GM23338 (cell line): ENCODE data around the gene FAM53B. TPM values are rescaled to one million over a fixed set of nuclear protein-coding genes. Genes with fewer than 3 reads are reported as not detected.

Experiments
- CREB1 ChIP-seq: fragments of 250-450 bp; sonication (Bioruptor Pico); IDR thresholded peaks from 2 replicates; pipeline ENCODE4 v1.5.0; 2020; ENCODE audit warnings: low read depth, mild to moderate bottlenecking, moderate library complexity
- CTCF ChIP-seq, 2 experiments: fragments of 200-600 bp in 1 of 2; sonication (generic) in 1 of 2; conservative IDR thresholded peaks; 2 replicates each; pipeline versions ENCODE4 v1.5.1 to v1.6.1; 2016 to 2017; ENCODE audit warnings: antibody characterized with exemption in 2 of 2, low read depth in 2 of 2, mild to moderate bottlenecking in 2 of 2, moderate library complexity in 1 of 2
- EZH2 ChIP-seq: fragments of 200-600 bp; sonication (generic); IDR thresholded peaks from one replicate; pipeline ENCODE4 v1.8.0; 2017; ENCODE audit warnings: antibody characterized with exemption, mild to moderate bottlenecking, low read depth; ENCODE audit not compliant: unreplicated experiment
- EZH2phosphoT487 ChIP-seq: fragments of 200-600 bp; sonication (generic); IDR thresholded peaks from one replicate; pipeline ENCODE4 v1.8.1; 2018; ENCODE audit warnings: antibody characterized with exemption; ENCODE audit not compliant: unreplicated experiment
- JUNB ChIP-seq: IDR thresholded peaks from one replicate; pipeline ENCODE4 v1.6.1; 2016; ENCODE audit warnings: antibody characterized with exemption; ENCODE audit not compliant: unreplicated experiment
- NANOG ChIP-seq: IDR thresholded peaks from 2 replicates; pipeline ENCODE4 v1.6.1; 2016; ENCODE audit warnings: antibody characterized with exemption, borderline replicate concordance
- POLR2AphosphoS5 ChIP-seq: IDR thresholded peaks from 2 replicates; pipeline ENCODE4 v1.6.1; 2016; ENCODE audit warnings: antibody characterized with exemption, low read depth
- ZNF114 ChIP-seq: fragments of 250-450 bp; sonication (Bioruptor Pico); IDR thresholded peaks from 2 replicates; pipeline ENCODE4 v1.5.0; 2020; ENCODE audit warnings: mild to moderate bottlenecking, moderate library complexity
- ZNF331 ChIP-seq: fragments of 250-450 bp; sonication (Bioruptor Pico); IDR thresholded peaks from 2 replicates; pipeline ENCODE4 v1.5.0; 2020; ENCODE audit warnings: low read depth, mild to moderate bottlenecking, moderate library complexity
- ZNF462 ChIP-seq: fragments of 250-450 bp; sonication (Bioruptor Pico); IDR thresholded peaks from 2 replicates; pipeline ENCODE4 v1.5.0; 2020; ENCODE audit warnings: mild to moderate bottlenecking, moderate library complexity
- polyA plus RNA-seq: library from polyadenylated mRNA; unstranded; fragments of >200 nt; fragmentation: Nextera tagmentation; extraction: Ambion mirVana; gene quantifications from 2 replicates; pipeline ENCODE4 v1.2.1, GENCODE V29; 2016
- total RNA-seq: library from RNA; depleted of rRNA; stranded (reverse); fragments of >200 nt; shearing (Covaris generic); gene quantifications from 2 replicates; pipeline ENCODE4 v1.2.3, GENCODE V29; 2014
- TF ChIP-seq, protein P1 (sequence below): IDR thresholded peaks from 2 replicates; pipeline ENCODE4 v1.6.1; 2016; ENCODE audit warnings: antibody characterized with exemption
- TF ChIP-seq, protein P2 (sequence below): IDR thresholded peaks from one replicate; pipeline ENCODE4 v1.6.1; 2018; ENCODE audit warnings: antibody characterized with exemption; ENCODE audit not compliant: unreplicated experiment

FAM53B gene
- total and polyA plus RNA-seq, 2 experiments from 2014 or later, result 3.0 to 20.3 TPM

DNA sequence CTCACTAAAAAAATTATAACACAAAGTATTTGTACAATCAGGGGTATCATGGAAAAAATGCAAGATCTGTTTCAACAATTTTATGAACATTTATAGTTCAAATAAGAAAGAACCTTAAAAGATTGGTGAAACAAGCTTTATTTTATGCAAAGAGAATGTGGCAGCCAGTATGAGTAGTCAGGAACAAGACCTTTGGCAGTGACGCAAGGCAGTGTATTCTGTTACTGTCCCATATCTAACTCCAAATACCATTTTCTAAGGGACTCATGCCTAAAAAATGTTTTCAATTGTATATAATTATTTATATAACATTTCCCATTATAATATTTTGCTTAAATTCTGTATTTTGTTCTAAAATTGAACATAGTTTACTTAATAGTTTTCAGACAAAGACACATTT, 19.1 kb upstream of the FAM53B start (continued):
- no peak for TF ChIP-seq ZNF462 (CRISPR knock-in tag)
- TF ChIP-seq ZNF114, result no peak
- TF ChIP-seq EZH2phosphoT487, result no peak
- TF ChIP-seq, protein P1, sequence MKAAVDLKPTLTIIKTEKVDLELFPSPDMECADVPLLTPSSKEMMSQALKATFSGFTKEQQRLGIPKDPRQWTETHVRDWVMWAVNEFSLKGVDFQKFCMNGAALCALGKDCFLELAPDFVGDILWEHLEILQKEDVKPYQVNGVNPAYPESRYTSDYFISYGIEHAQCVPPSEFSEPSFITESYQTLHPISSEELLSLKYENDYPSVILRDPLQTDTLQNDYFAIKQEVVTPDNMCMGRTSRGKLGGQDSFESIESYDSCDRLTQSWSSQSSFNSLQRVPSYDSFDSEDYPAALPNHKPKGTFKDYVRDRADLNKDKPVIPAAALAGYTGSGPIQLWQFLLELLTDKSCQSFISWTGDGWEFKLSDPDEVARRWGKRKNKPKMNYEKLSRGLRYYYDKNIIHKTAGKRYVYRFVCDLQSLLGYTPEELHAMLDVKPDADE, result no peak
- TF ChIP-seq JUNB, result no peak
- TF ChIP-seq CTCF (conservative IDR thresholded peaks at IDR 0.05; ENCODE audit: low read depth in 2 of 2), result no peak
- TF ChIP-seq EZH2, result no peak
- no peak for TF ChIP-seq CREB1 (CRISPR knock-in tag)
- no peak for TF ChIP-seq POLR2AphosphoS5
- TF ChIP-seq ZNF331, result no peak
- TF ChIP-seq NANOG, result no peak
- TF ChIP-seq, protein P2, sequence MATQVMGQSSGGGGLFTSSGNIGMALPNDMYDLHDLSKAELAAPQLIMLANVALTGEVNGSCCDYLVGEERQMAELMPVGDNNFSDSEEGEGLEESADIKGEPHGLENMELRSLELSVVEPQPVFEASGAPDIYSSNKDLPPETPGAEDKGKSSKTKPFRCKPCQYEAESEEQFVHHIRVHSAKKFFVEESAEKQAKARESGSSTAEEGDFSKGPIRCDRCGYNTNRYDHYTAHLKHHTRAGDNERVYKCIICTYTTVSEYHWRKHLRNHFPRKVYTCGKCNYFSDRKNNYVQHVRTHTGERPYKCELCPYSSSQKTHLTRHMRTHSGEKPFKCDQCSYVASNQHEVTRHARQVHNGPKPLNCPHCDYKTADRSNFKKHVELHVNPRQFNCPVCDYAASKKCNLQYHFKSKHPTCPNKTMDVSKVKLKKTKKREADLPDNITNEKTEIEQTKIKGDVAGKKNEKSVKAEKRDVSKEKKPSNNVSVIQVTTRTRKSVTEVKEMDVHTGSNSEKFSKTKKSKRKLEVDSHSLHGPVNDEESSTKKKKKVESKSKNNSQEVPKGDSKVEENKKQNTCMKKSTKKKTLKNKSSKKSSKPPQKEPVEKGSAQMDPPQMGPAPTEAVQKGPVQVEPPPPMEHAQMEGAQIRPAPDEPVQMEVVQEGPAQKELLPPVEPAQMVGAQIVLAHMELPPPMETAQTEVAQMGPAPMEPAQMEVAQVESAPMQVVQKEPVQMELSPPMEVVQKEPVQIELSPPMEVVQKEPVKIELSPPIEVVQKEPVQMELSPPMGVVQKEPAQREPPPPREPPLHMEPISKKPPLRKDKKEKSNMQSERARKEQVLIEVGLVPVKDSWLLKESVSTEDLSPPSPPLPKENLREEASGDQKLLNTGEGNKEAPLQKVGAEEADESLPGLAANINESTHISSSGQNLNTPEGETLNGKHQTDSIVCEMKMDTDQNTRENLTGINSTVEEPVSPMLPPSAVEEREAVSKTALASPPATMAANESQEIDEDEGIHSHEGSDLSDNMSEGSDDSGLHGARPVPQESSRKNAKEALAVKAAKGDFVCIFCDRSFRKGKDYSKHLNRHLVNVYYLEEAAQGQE, result no peak
